ENCODE data around the gene OBI1. TPM values are rescaled to one million over a fixed set of nuclear protein-coding genes. Genes with fewer than 3 reads are reported as not detected.

The OBI1 gene
- polyA plus RNA-seq, 2 of the 4 experiments (the other 2 are of a cell fraction) = 8.7 to 13.9 TPM

DNA sequence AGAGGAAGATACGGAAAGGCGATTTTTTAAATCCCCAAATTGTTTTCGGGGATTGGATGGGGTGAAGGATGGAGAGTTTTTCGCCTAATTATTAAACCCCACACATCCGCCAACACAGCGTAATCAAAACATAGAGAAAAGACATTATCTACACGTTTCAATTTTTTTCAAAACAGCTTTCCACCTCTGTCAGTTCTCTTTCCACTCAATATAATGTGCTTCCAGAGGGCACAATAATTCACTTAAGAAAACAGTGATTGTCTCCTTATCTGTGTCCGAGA, 435 bp upstream of the OBI1 start:
- Histone ChIP-seq H3K9me3 (no peaks in the 10 kb centered on the region), H3K4me1 (peaks cover 6% of the 10 kb centered on the region; the same call in 2 of the 3 replicates), H3K4me2 (peak overlapping the region; percentile 79), H3K27ac (peak overlapping the region; percentile 82 to 91), H3K4me3 (peak overlapping the region; percentile 95)
- no peak for TF ChIP-seq GATA3 (IDR thresholded peaks at IDR 0.05; ENCODE audit: borderline replicate concordance)
- no peak for TF ChIP-seq FOXS1 (CRISPR knock-in tag; IDR thresholded peaks at IDR 0.05)
- no peak for TF ChIP-seq CBX2 (IDR thresholded peaks at IDR 0.05; ENCODE audit: borderline replicate concordance, low read depth)
- TF ChIP-seq, protein P1, sequence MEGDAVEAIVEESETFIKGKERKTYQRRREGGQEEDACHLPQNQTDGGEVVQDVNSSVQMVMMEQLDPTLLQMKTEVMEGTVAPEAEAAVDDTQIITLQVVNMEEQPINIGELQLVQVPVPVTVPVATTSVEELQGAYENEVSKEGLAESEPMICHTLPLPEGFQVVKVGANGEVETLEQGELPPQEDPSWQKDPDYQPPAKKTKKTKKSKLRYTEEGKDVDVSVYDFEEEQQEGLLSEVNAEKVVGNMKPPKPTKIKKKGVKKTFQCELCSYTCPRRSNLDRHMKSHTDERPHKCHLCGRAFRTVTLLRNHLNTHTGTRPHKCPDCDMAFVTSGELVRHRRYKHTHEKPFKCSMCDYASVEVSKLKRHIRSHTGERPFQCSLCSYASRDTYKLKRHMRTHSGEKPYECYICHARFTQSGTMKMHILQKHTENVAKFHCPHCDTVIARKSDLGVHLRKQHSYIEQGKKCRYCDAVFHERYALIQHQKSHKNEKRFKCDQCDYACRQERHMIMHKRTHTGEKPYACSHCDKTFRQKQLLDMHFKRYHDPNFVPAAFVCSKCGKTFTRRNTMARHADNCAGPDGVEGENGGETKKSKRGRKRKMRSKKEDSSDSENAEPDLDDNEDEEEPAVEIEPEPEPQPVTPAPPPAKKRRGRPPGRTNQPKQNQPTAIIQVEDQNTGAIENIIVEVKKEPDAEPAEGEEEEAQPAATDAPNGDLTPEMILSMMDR (IDR thresholded peaks at IDR 0.05) = no peak
- no peak for TF ChIP-seq CEBPB (IDR thresholded peaks at IDR 0.05)
- TF ChIP-seq TFCP2L1 (CRISPR knock-in tag; IDR thresholded peaks at IDR 0.05) = no peak
- TF ChIP-seq RARB (CRISPR knock-in tag; IDR thresholded peaks at IDR 0.05) = no peak
- TF ChIP-seq EP300 (IDR thresholded peaks at IDR 0.05) = no peak
- TF ChIP-seq HEYL (CRISPR knock-in tag; IDR thresholded peaks at IDR 0.05) = no peak
- no peak for TF ChIP-seq PHF8 (IDR thresholded peaks at IDR 0.05; ENCODE audit: borderline replicate concordance, low read depth)
- CTCF ChIA-PET = no interaction called here
- ATAC-seq = peak in 1 of 2 experiments; percentile 19; a peak in 2 of 6 replicates
- no peak for FAIRE-seq
- WGBS (ENCODE audit: missing lambda C conversion rate) = under 1% methylated on average over 8 of the region's 8 CpGs
- DNase-seq (ENCODE audit: low read depth in 1 of 2, low spot score in 1 of 2) = peak in 1 of 2 experiments; percentile 1
- POLR2A ChIA-PET = interaction anchor here (0.6 to 0.8 kb wide), 4 partner anchors 116 to 514 kb away, joined by 3 to 9 read pairs (median 6); no protein-coding TSS in a partner anchor

DNA sequence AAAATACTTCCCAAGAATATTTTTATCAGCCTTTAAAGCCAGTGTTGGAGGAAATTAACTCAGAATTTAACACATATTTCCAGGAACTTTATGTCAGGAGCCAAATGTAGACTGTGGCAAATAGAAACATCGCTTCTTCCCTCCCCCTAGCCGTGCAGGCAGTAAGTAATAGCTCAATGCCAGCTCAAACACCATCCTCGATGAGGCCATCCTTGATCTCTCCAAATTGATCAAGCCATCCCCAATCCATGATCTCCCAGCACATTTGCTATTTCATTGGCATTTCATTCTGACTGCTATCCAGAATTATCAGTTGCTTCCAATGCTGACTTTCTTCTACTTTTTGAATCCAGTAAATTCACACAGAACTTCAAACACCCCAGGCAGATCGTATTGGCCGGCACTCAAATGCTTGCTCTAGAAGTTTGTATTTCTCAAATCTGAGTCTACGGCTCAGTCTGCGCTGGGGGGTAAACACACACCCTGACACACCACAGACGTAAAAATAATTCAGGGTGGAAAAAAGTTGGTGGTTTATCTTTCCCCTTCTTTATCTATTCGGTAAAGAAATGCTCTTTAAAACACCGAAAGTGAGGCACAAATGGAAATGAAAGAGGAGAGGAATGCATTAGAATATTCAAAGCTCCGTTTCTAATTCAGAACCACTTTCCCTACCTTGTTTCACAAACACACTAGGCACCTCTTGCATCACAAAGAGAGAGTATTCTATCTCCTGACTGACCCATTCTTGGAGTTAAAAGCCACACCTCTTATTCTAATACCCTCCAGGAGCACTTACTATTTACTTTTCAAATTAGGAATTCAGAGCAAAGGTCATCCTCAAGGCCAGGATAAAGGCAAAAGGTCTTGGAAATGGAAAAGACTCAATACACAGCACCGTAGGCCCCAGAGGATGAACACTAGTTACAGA, 991 bp downstream of the OBI1 start:
- peak overlapping the region; percentile 91 to 98 for H3K27ac ChIP-seq
- TF ChIP-seq EP300 (IDR thresholded peaks at IDR 0.05) (no peak), HOXB5 (CRISPR knock-in tag; IDR thresholded peaks at IDR 0.05) (no peak), JUNB (IDR thresholded peaks at IDR 0.05) (no peak), MAZ (IDR thresholded peaks at IDR 0.05; ENCODE audit: borderline replicate concordance, low read depth, low read length) (no peak), KDM5A (IDR thresholded peaks at IDR 0.05) (no peak), HOXB13 (CRISPR knock-in tag; IDR thresholded peaks at IDR 0.05; ENCODE audit: low read depth) (no peak), EHMT2 (IDR thresholded peaks at IDR 0.05; ENCODE audit: low read depth) (no peak), CBX2 (IDR thresholded peaks at IDR 0.05; ENCODE audit: borderline replicate concordance, low read depth) (no peak), PHF8 (IDR thresholded peaks at IDR 0.05; ENCODE audit: borderline replicate concordance, low read depth) (no peak), ESRRA (IDR thresholded peaks at IDR 0.05; ENCODE audit: borderline replicate concordance, low read length) (no peak), ZC3H11A (IDR thresholded peaks at IDR 0.05) (no peak), FOSB (CRISPR knock-in tag; IDR thresholded peaks at IDR 0.05) (no peak)
- TF ChIP-seq, protein P2, sequence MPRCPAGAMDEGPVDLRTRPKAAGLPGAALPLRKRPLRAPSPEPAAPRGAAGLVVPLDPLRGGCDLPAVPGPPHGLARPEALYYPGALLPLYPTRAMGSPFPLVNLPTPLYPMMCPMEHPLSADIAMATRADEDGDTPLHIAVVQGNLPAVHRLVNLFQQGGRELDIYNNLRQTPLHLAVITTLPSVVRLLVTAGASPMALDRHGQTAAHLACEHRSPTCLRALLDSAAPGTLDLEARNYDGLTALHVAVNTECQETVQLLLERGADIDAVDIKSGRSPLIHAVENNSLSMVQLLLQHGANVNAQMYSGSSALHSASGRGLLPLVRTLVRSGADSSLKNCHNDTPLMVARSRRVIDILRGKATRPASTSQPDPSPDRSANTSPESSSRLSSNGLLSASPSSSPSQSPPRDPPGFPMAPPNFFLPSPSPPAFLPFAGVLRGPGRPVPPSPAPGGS (IDR thresholded peaks at IDR 0.05) = no peak
- TF ChIP-seq, protein P3, sequence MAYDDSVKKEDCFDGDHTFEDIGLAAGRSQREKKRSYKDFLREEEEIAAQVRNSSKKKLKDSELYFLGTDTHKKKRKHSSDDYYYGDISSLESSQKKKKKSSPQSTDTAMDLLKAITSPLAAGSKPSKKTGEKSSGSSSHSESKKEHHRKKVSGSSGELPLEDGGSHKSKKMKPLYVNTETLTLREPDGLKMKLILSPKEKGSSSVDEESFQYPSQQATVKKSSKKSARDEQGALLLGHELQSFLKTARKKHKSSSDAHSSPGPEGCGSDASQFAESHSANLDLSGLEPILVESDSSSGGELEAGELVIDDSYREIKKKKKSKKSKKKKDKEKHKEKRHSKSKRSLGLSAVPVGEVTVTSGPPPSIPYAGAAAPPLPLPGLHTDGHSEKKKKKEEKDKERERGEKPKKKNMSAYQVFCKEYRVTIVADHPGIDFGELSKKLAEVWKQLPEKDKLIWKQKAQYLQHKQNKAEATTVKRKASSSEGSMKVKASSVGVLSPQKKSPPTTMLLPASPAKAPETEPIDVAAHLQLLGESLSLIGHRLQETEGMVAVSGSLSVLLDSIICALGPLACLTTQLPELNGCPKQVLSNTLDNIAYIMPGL (CRISPR knock-in tag; IDR thresholded peaks at IDR 0.05; ENCODE audit: borderline replicate concordance) = no peak
- TF ChIP-seq, protein P4, sequence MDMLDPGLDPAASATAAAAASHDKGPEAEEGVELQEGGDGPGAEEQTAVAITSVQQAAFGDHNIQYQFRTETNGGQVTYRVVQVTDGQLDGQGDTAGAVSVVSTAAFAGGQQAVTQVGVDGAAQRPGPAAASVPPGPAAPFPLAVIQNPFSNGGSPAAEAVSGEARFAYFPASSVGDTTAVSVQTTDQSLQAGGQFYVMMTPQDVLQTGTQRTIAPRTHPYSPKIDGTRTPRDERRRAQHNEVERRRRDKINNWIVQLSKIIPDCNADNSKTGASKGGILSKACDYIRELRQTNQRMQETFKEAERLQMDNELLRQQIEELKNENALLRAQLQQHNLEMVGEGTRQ (IDR thresholded peaks at IDR 0.05) = no peak
- peak in 1 of 2 experiments; percentile 13 for DNase-seq (ENCODE audit: low read depth in 1 of 2, low spot score in 1 of 2)
- peak overlapping the region; percentile 95 for H3K4me3 ChIP-seq
- no peak for FAIRE-seq
- no peaks in the 10 kb centered on the region for H3K9me3 ChIP-seq
- ChIA-PET CTCF (no interaction called here), POLR2A (no interaction called here)
- ATAC-seq = peak; percentile 23 to 53; a peak in 3 of 6 replicates
- H3K4me1 ChIP-seq = peaks cover 6% of the 10 kb centered on the region; the same call in 2 of the 3 replicates
- peak overlapping the region; percentile 96 for H3K4me2 ChIP-seq
- WGBS (ENCODE audit: missing lambda C conversion rate) = 14% methylated on average over 12 of the region's 12 CpGs
